ENCODE measurements around the gene ARMC10. TPM values are rescaled to one million over a fixed set of nuclear protein-coding genes. Genes with fewer than 3 reads are reported as not detected.

Gene ARMC10
- total RNA-seq, 1 donor from 2014 or later = 27.5 TPM

- Histone ChIP-seq H3K27me3 (ENCODE audit: insufficient read depth, low read length) (no peaks in the 10 kb centered on the region), H3K4me3 (ENCODE audit: insufficient read depth, low read depth, low read length) (no peak overlapping the region), H3K4me1 (ENCODE audit: insufficient read depth, low read length) (no peaks in the 10 kb centered on the region), H4K20me1 (ENCODE audit: insufficient read depth, low read length) (no peaks in the 10 kb centered on the region), H3K9me3 (ENCODE audit: insufficient read depth, low read depth, low read length) (no peaks in the 10 kb centered on the region), H3K9ac (ENCODE audit: low read length) (no peak overlapping the region), H2AFZ (ENCODE audit: low read depth, low read length) (no peak overlapping the region), H3K4me2 (ENCODE audit: low read length) (no peak overlapping the region), H3K79me2 (ENCODE audit: insufficient read depth, low read length) (peaks cover 8% of the 10 kb centered on the region), H3K27ac (ENCODE audit: low read depth, low read length) (no peak overlapping the region), H3K36me3 (ENCODE audit: insufficient read depth, low read length) (no peaks in the 10 kb centered on the region)
- H3K4me1 Mint-ChIP-seq (ENCODE audit: low read depth, unreplicated experiment) = peaks cover 3% of the 10 kb centered on the region
- no peak for DNase-seq (ENCODE audit: low read depth)
- H3K36me3 Mint-ChIP-seq (ENCODE audit: low read depth, unreplicated experiment) = peaks cover 6% of the 10 kb centered on the region
- FAIRE-seq = no peak
- no peak overlapping the region for H3K4me3 Mint-ChIP-seq (ENCODE audit: unreplicated experiment)
- no peak overlapping the region for H3K27ac Mint-ChIP-seq (ENCODE audit: unreplicated experiment)
- H3K9me3 Mint-ChIP-seq (ENCODE audit: unreplicated experiment) = no peaks in the 10 kb centered on the region
- no peaks in the 10 kb centered on the region for H3K27me3 Mint-ChIP-seq (ENCODE audit: low read depth, unreplicated experiment)
- no peak for TF ChIP-seq EZH2 (IDR thresholded peaks at IDR 0.05; ENCODE audit: insufficient read depth, low read length)
- TF ChIP-seq, protein P1, sequence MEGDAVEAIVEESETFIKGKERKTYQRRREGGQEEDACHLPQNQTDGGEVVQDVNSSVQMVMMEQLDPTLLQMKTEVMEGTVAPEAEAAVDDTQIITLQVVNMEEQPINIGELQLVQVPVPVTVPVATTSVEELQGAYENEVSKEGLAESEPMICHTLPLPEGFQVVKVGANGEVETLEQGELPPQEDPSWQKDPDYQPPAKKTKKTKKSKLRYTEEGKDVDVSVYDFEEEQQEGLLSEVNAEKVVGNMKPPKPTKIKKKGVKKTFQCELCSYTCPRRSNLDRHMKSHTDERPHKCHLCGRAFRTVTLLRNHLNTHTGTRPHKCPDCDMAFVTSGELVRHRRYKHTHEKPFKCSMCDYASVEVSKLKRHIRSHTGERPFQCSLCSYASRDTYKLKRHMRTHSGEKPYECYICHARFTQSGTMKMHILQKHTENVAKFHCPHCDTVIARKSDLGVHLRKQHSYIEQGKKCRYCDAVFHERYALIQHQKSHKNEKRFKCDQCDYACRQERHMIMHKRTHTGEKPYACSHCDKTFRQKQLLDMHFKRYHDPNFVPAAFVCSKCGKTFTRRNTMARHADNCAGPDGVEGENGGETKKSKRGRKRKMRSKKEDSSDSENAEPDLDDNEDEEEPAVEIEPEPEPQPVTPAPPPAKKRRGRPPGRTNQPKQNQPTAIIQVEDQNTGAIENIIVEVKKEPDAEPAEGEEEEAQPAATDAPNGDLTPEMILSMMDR (IDR thresholded peaks at IDR 0.05; ENCODE audit: insufficient read depth, low read depth, low read length) = no peak
These were observed 44.9 kb downstream of the ARMC10 start for GRCh38 chr7:103119791-103120291.

DNA sequence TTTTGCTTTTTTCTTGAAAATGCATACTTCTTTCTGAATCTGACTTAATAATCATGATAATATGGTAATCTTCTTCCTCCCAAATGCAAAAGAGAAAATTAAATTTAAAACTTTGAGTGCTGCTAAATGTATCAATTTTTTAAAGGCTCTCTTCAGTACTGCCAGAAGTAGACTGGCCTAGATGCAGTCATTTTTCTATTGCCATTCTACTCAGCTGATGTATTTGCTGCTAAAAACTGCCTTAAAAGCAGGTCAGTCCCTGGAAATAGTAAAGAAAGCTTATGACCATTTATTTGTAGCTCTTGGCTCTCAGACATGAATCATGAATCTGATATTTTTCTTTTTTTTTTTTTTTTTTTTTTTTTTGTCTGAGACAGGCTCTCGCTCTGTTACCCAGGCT is 45.4 kb downstream of the ARMC10 start:
- no peak overlapping the region for H3K4me3 ChIP-seq (ENCODE audit: insufficient read depth, low read depth, low read length)
- no peaks in the 10 kb centered on the region for H3K36me3 ChIP-seq (ENCODE audit: insufficient read depth, low read length)
- FAIRE-seq (no peak), DNase-seq (ENCODE audit: low read depth) (peak; percentile 30)
- peaks cover 8% of the 10 kb centered on the region for H3K79me2 ChIP-seq (ENCODE audit: insufficient read depth, low read length)
- Mint-ChIP-seq H3K4me3 (ENCODE audit: unreplicated experiment) (no peak overlapping the region), H3K4me1 (ENCODE audit: low read depth, unreplicated experiment) (peaks cover 3% of the 10 kb centered on the region), H3K9me3 (ENCODE audit: unreplicated experiment) (no peaks in the 10 kb centered on the region), H3K27ac (ENCODE audit: unreplicated experiment) (no peak overlapping the region), H3K36me3 (ENCODE audit: low read depth, unreplicated experiment) (peaks cover 6% of the 10 kb centered on the region), H3K27me3 (ENCODE audit: low read depth, unreplicated experiment) (no peaks in the 10 kb centered on the region)
- H3K27ac ChIP-seq (ENCODE audit: low read depth, low read length) = no peak overlapping the region
- no peaks in the 10 kb centered on the region for H3K4me1 ChIP-seq (ENCODE audit: insufficient read depth, low read length)
- TF ChIP-seq, protein P1 (IDR thresholded peaks at IDR 0.05; ENCODE audit: insufficient read depth, low read depth, low read length) = no peak
- TF ChIP-seq EZH2 (IDR thresholded peaks at IDR 0.05; ENCODE audit: insufficient read depth, low read length) = no peak
- H3K9ac ChIP-seq (ENCODE audit: low read length) = no peak overlapping the region
- no peak overlapping the region for H2AFZ ChIP-seq (ENCODE audit: low read depth, low read length)
- no peaks in the 10 kb centered on the region for H3K9me3 ChIP-seq (ENCODE audit: insufficient read depth, low read depth, low read length)
- H4K20me1 ChIP-seq (ENCODE audit: insufficient read depth, low read length) = no peaks in the 10 kb centered on the region
- no peak overlapping the region for H3K4me2 ChIP-seq (ENCODE audit: low read length)
- H3K27me3 ChIP-seq (ENCODE audit: insufficient read depth, low read length) = no peaks in the 10 kb centered on the region

DNA sequence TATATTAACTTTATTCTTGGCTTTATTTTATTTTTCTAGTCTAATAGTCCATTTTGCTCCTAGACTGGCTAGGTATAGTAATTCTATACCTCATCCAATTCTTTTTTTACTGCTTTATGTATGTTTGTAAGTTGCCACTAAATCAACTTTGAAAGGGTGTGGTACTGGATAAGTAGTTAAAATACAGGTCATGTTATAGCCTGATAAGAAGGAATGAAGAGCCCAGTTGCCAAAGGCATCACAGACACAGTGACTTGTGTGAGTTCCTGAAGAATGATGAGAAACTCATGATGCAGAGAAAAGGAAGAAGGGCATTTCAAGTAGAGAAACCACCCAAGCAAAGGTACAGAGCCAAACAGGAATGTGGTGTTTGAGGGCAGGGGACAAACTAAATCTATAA is 46.7 kb downstream of the ARMC10 start:
- DNase-seq (ENCODE audit: low read depth) (no peak), FAIRE-seq (no peak)
- no peaks in the 10 kb centered on the region for H3K9me3 Mint-ChIP-seq (ENCODE audit: unreplicated experiment)
- no peak overlapping the region for H3K4me3 Mint-ChIP-seq (ENCODE audit: unreplicated experiment)
- no peak overlapping the region for H3K4me3 ChIP-seq (ENCODE audit: insufficient read depth, low read depth, low read length)
- H3K4me1 Mint-ChIP-seq (ENCODE audit: low read depth, unreplicated experiment) = peaks cover 3% of the 10 kb centered on the region
- H2AFZ ChIP-seq (ENCODE audit: low read depth, low read length) = no peak overlapping the region
- H3K36me3 ChIP-seq (ENCODE audit: insufficient read depth, low read length) = no peaks in the 10 kb centered on the region
- no peak overlapping the region for H3K9ac ChIP-seq (ENCODE audit: low read length)
- H3K27ac ChIP-seq (ENCODE audit: low read depth, low read length) = no peak overlapping the region
- no peak overlapping the region for H3K4me2 ChIP-seq (ENCODE audit: low read length)
- TF ChIP-seq, protein P1 (IDR thresholded peaks at IDR 0.05; ENCODE audit: insufficient read depth, low read depth, low read length) = no peak
- TF ChIP-seq EZH2 (IDR thresholded peaks at IDR 0.05; ENCODE audit: insufficient read depth, low read length) = no peak
- H3K79me2 ChIP-seq (ENCODE audit: insufficient read depth, low read length) = peaks cover 8% of the 10 kb centered on the region
- H4K20me1 ChIP-seq (ENCODE audit: insufficient read depth, low read length) = no peaks in the 10 kb centered on the region
- no peaks in the 10 kb centered on the region for H3K27me3 Mint-ChIP-seq (ENCODE audit: low read depth, unreplicated experiment)
- no peaks in the 10 kb centered on the region for H3K4me1 ChIP-seq (ENCODE audit: insufficient read depth, low read length)
- peaks cover 6% of the 10 kb centered on the region for H3K36me3 Mint-ChIP-seq (ENCODE audit: low read depth, unreplicated experiment)
- H3K27me3 ChIP-seq (ENCODE audit: insufficient read depth, low read length) = no peaks in the 10 kb centered on the region
- no peaks in the 10 kb centered on the region for H3K9me3 ChIP-seq (ENCODE audit: insufficient read depth, low read depth, low read length)
- no peak overlapping the region for H3K27ac Mint-ChIP-seq (ENCODE audit: unreplicated experiment)

All from astrocyte (in vitro differentiated cells and primary cell).